Vagina (tissue), 2 donors: ENCODE data around the gene TOX2.

Experiments
- CTCF ChIP-seq, 3 experiments: fragments of 450-650 bp in 2 of 3; fragments of 200-600 bp in 1 of 3; sonication (generic) in 1 of 3; IDR thresholded peaks; one replicate each; pipeline ENCODE4 v1.5.1; 2017 to 2019; ENCODE audit warnings: antibody characterized with exemption in 3 of 3, mild to moderate bottlenecking in 2 of 3, moderate library complexity in 2 of 3
- POLR2A ChIP-seq, 2 donors: fragments of 450-650 bp; IDR thresholded peaks; one replicate each; pipeline ENCODE4 v1.6.1; 2017; ENCODE audit warnings: antibody characterized with exemption in 2 of 2, mild to moderate bottlenecking in 2 of 2, moderate library complexity in 2 of 2
- POLR2AphosphoS5 ChIP-seq, 2 donors: sonication (generic); formaldehyde crosslinking; IDR thresholded peaks; one replicate each; pipeline ENCODE4 v1.9.0; 2017; ENCODE audit warnings: antibody characterized with exemption in 2 of 2, mild to moderate bottlenecking in 2 of 2, low read depth in 1 of 2; ENCODE audit not compliant: insufficient read depth in 1 of 2

DNA sequence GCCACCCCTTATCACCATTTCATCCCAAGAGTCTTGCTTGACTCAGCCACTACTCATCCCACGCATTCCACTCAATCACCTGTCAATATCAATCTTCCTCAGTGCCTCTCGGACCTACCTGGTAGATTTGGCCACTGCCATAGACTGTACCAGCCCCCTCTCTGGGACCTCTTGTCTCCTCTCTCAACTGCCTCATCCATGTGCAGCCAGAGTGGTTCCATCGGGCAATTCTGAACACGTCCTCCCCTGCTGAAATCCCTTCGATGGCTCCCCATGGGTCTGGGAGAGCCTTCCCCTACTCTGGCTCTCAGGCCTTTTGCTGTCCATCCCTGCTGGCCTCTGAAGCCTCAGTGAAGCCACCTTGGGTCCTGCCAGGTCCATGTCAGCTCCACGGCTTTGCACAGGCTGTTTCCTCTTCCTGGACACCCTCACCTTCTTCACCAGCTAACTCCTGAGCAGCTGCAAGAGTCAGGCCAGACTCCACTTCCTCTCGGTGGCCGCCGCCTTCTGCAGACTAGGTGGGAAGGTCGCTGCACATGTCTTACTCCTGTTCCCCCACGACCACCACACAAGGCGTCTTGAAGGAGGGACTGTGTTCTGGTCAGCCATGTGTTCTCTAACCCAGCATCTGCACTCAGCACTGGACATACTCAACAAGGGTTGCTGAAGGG lies 120.4 kb downstream of the TOX2 start:
- TF ChIP-seq POLR2A (IDR thresholded peaks at IDR 0.05) (no peak), CTCF (IDR thresholded peaks at IDR 0.05) (no peak), POLR2AphosphoS5 (IDR thresholded peaks at IDR 0.05; ENCODE audit: insufficient read depth in 1 of 2, low read depth in 1 of 2) (no peak)
